ENCODE data around the gene NEGR1.

- TF ChIP-seq CTCF (IDR thresholded peaks at IDR 0.05) (no peak), POLR2A (IDR thresholded peaks at IDR 0.05) (no peak)
Measured at GRCh38 chr1:71400050-71400449, 882.3 kb downstream of the NEGR1 start.
